Islet precursor cell (in vitro differentiated cells): ENCODE results near the gene ZNF157.

ENCODE experiments used
- DNase-seq: peaks from one replicate; pipeline ENCODE4 v3.0.0-alpha.2; 2018

The ZNF157 gene

DNA sequence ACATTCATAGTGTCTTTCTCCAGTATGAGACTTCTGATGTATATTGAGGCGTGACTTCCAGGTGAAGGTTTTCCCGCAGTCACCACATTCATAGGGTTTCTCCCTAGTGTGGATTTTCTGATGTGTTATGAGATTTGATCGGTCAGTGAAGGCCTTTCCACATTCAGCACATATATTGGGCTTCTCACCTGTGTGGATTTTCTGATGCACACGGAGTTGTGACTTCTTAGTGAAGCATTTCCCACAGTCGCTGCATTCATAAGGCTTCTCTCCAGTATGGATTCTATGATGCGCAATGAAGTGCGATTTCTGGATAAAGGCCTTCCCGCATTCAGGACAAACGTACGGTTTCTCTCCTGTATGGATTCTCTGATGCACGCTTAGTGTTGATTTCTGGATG, 77.2 kb downstream of the ZNF157 start:
- no peak for DNase-seq

- no peak for DNase-seq
These were observed 77.9 kb downstream of the ZNF157 start for GRCh38 chrX:47448165-47448806.

DNA sequence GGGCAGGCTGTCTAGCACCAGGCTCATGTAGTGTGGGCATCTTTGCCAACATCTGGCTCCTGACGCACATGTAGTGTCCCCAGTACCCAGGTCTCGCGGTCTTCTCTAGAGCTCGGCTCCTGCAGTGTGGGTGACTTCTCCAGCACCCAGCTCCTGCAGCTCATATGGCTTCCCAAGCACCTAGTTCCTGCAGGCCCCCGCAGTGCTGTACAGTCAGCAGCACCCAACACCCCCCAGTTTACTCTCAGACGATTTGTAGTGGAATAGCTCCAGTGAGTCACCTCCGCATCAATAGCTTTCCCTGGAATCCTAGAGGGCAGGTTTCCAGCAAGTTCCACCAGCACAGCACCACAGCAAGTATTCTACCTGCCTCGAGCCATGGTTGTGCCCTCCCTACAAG, 81.7 kb downstream of the ZNF157 start:
- no peak for DNase-seq

DNA sequence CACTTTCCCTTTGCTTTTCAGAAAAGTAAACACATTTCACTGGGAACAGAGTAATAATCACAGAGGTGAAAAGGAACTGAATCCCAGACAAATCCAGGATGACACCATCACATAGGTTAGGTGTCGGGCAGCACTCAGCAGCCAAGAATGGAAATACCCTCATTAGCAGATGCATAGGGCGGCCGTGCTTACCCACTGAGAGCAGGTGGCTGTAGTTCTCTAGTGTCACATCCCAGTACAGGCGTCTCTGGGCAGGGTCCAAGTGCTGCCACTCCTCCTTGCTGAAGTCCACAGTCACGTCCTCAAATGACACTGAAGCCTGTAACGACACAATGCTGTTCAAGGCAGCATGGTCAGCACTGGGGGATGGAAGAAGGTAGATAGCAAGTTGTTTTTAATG, 85.7 kb downstream of the ZNF157 start:
- no peak for DNase-seq

DNA sequence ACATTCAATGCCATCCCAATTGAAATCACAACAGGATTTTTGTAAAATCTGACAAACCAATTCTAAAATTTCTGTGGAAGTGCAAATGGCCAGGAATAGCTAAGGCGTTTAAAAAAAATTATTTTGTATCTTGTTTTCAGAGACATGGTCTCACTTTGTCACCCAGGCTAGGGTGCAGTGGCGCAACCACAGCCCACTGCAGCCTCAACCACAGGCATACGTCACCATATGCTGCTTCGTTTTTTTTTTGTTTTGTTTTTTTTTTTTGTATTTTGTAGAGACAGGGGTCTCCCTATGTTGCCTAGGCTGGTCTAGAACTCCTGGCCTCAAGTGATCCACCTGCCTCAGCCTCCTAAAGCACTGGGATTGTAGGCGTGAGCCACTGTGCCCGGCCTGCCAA, 88.2 kb downstream of the ZNF157 start:
- no peak for DNase-seq

GRCh38 chrX:47460561-47460960, 90.2 kb downstream of the ZNF157 start:
- DNase-seq: no peak
